Adrenal gland (tissue), 5 donors: ENCODE data around the gene ATP2B3.

Experiments
- POLR2A ChIP-seq, 2 donors: fragments of 450-650 bp; IDR thresholded peaks; one replicate each; pipeline ENCODE4 v1.6.1; 2017; ENCODE audit warnings: antibody characterized with exemption in 2 of 2, mild to moderate bottlenecking in 2 of 2, moderate library complexity in 1 of 2
- TF ChIP-seq, protein P1 (sequence below), 6 experiments: fragments of 450-650 bp in 4 of 6; fragments of 200-600 bp in 2 of 6; sonication (generic) in 1 of 6; IDR thresholded peaks; 1 replicate in 5 of 6; 2 replicates in 1 of 6; pipeline versions ENCODE4 v1.5.1 to v1.8.0; 2016 to 2021; ENCODE audit warnings: antibody characterized with exemption in 6 of 6, mild to moderate bottlenecking in 2 of 6, moderate library complexity in 1 of 6
- donor health status: DM: no; HTN: no; CAD: no.

DNA sequence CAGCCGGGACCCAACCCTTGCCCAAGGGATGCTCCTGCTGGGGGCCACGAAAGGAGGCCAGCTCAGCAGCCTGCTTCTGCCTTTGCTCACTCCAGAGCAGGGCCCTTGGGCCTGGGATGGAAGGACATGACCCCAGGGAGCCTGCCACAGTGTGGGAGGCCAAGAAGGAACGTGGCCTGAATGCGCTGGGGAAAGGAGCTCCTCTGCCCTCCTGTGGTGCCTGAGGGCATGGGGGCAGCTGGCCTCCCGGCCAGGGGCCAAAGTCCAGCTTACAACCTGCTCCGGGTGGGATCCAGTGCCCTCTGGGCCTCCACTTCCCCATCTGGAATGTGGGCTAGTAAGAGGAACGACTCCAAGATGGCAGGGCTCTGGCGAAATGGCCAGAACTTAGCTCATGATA lies 2.0 kb upstream of the ATP2B3 start:
- TF ChIP-seq, protein P1, sequence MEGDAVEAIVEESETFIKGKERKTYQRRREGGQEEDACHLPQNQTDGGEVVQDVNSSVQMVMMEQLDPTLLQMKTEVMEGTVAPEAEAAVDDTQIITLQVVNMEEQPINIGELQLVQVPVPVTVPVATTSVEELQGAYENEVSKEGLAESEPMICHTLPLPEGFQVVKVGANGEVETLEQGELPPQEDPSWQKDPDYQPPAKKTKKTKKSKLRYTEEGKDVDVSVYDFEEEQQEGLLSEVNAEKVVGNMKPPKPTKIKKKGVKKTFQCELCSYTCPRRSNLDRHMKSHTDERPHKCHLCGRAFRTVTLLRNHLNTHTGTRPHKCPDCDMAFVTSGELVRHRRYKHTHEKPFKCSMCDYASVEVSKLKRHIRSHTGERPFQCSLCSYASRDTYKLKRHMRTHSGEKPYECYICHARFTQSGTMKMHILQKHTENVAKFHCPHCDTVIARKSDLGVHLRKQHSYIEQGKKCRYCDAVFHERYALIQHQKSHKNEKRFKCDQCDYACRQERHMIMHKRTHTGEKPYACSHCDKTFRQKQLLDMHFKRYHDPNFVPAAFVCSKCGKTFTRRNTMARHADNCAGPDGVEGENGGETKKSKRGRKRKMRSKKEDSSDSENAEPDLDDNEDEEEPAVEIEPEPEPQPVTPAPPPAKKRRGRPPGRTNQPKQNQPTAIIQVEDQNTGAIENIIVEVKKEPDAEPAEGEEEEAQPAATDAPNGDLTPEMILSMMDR (IDR thresholded peaks at IDR 0.05) = no peak
- TF ChIP-seq POLR2A (IDR thresholded peaks at IDR 0.05) = no peak
